HG03103 (cell line): ENCODE results near the gene KRTAP5-10.
"Not testable (repeated sequence)": the region's sequence is repeated elsewhere in the genome, so short reads cannot be mapped to it uniquely, and the experiment has no call there.

Experiments used
- ATAC-seq: cut with Tn5 transposase; IDR thresholded peaks from one replicate; pipeline ENCODE4 v1.9.1; 2021; ENCODE audit warnings: low read depth; ENCODE audit not compliant: unreplicated experiment

KRTAP5-10 gene

GRCh38 chr11:71606853-71607519, 41.6 kb downstream of the KRTAP5-10 start:
- ATAC-seq: not testable (repeated sequence)

GRCh38 chr11:71607520-71608216, 42.3 kb downstream of the KRTAP5-10 start:
- ATAC-seq: not testable (repeated sequence)

- not testable (repeated sequence) for ATAC-seq
These were observed 42.9 kb downstream of the KRTAP5-10 start for GRCh38 chr11:71608272-71608671.

- ATAC-seq: not testable (repeated sequence)
These were observed 46.0 kb downstream of the KRTAP5-10 start for GRCh38 chr11:71611218-71611910.

- ATAC-seq: not testable (repeated sequence)
These were observed 48.6 kb downstream of the KRTAP5-10 start for GRCh38 chr11:71613931-71614330.

- ATAC-seq: not testable (repeated sequence)
These were observed 49.1 kb downstream of the KRTAP5-10 start for GRCh38 chr11:71614366-71614917.

GRCh38 chr11:71615003-71615402, 49.6 kb downstream of the KRTAP5-10 start:
- not testable (repeated sequence) for ATAC-seq
